K562 (cell line): ENCODE results near the gene STK11. TPM values are rescaled to one million over a fixed set of nuclear protein-coding genes. Genes with fewer than 3 reads are reported as not detected.
A peak's percentile ranks its signal among the peaks of the same experiment; 100 is the strongest.

ENCODE experiments used
- HNRNPUL1 ChIP-seq: fragments of 200-400 bp; formaldehyde crosslinking; IDR thresholded peaks from 2 replicates; pipeline ENCODE4 v1.6.1; 2017; ENCODE audit warnings: low read length
- POLR2G ChIP-seq: fragments of 200-400 bp; formaldehyde crosslinking; IDR thresholded peaks from 2 replicates; pipeline ENCODE4 v1.6.1; 2017; ENCODE audit warnings: low read depth, mild to moderate bottlenecking, antibody characterized with exemption, low read length, moderate library complexity
- RBM22 ChIP-seq: fragments of 200-400 bp; formaldehyde crosslinking; IDR thresholded peaks from 2 replicates; pipeline ENCODE4 v1.6.1; 2018; ENCODE audit warnings: low read length, low read depth; ENCODE audit not compliant: poor library complexity, severe bottlenecking
- SREBF2 ChIP-seq: sonication (generic); formaldehyde crosslinking; IDR thresholded peaks from 2 replicates; pipeline ENCODE4 v1.4.0; 2020; ENCODE audit warnings: mild to moderate bottlenecking, missing genetic modification reagents
- TAF1 ChIP-seq: IDR thresholded peaks from 2 replicates; pipeline ENCODE4 v1.6.1; 2011; ENCODE audit warnings: mild to moderate bottlenecking, low read length, moderate library complexity; ENCODE audit not compliant: insufficient read depth, control insufficient read depth, severe bottlenecking; ENCODE audit errors: extremely low read depth
- TBP ChIP-seq: optimal IDR thresholded peaks from 2 replicates; pipeline ENCODE3; 2011; ENCODE audit warnings: low read depth, low read length, improper control_type of control experiment
- polyA plus RNA-seq, 8 experiments: library from polyadenylated mRNA; depleted of rRNA in 4 of 8; stranded (reverse) in 5 of 8; unstranded in 3 of 8; fragments of >200 nt; fragmentation: Nextera tagmentation in 2 of 8; fragmentation: Illumina TruSeq in 1 of 8; extraction: Ambion mirVana in 2 of 8; extraction: Trizol in 1 of 8; gene quantifications; 2 replicates each; pipeline versions ENCODE4 v1.2.1 to v1.2.3, GENCODE V29; 2011 to 2014; ENCODE audit warnings: inconsistent platforms in 1 of 8, missing spikeins in 1 of 8
- total RNA-seq, 7 experiments: library from RNA; depleted of rRNA in 6 of 7; stranded (reverse); fragments of >200 nt in 6 of 7; fragmentation: Illumina TruSeq in 2 of 7; extraction: Trizol in 2 of 7; gene quantifications; 2 replicates each; pipeline versions ENCODE4 v1.2.1 to v1.2.3, GENCODE V29; 2011 to 2021; ENCODE audit warnings: low replicate concordance in 1 of 7
- TF ChIP-seq, protein P1 (sequence below): fragments of 450-650 bp; IDR thresholded peaks from 2 replicates; pipeline ENCODE4 v1.6.1; 2016

The STK11 gene
- total and polyA plus RNA-seq, 9 of the 15 experiments (the other 6 are each of a cell fraction or from before 2014, with no cell fraction given), result 0.15 to 96.5 (median 31.7) TPM

DNA sequence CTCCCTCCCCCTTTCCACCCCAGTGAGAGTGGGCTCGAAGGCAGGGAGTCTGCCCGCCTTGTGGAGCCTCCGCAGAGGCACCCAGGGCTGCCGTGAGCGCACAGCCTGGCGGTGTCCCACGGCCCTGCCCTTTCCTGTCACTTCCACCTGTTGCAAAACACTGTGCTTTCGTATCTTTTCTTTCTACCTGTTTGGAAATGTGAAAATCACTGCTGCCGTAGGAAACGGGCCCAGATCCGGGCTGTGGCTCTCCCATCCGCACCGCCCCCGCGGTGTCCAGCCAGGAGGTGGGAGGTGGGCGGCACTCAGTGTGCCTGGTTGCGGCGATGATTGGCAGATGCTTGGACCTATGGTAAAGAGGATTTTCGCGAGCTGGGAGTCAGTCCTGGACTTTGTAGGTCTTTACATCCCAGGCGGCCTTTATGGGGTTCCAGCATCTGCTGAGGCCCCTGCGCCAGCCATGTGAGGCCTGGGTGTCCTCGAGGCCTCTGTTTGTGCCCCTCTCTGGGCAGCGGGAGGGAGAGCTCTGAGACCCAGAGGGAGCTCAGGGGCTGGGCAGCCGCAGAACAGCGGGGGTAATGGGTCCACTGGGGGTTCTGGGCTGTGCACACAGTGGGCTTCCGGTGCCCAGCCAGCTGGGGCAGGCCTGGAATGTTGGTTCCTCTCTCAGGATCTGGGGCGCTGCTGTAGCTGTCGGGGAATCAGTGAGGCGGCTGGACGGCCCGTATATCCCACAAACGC, 6.1 kb downstream of the STK11 start (continued):
- TF ChIP-seq TAF1 (no peak), HNRNPUL1 (no peak), RBM22 (peak; percentile 20), POLR2G (peak; percentile 64), TBP (no peak), SREBF2 (CRISPR knock-in tag) (no peak)
- TF ChIP-seq, protein P1, sequence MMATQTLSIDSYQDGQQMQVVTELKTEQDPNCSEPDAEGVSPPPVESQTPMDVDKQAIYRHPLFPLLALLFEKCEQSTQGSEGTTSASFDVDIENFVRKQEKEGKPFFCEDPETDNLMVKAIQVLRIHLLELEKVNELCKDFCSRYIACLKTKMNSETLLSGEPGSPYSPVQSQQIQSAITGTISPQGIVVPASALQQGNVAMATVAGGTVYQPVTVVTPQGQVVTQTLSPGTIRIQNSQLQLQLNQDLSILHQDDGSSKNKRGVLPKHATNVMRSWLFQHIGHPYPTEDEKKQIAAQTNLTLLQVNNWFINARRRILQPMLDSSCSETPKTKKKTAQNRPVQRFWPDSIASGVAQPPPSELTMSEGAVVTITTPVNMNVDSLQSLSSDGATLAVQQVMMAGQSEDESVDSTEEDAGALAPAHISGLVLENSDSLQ, result peak; percentile 89
